Activated T-helper 9 cell treated with anti-CD3 and anti-CD28 coated beads, Interleukin-2, amount 50 U/mL, for 16 hours (primary cell): ENCODE results near the gene DGUOK.
"Not testable (repeated sequence)": the region's sequence is repeated elsewhere in the genome, so short reads cannot be mapped to it uniquely, and the experiment has no call there.

Experiments used
- DNase-seq: peaks from one replicate; pipeline ENCODE4 v3.0.0-alpha.2; 2020; ENCODE audit warnings: low read depth

The DGUOK gene

DNA sequence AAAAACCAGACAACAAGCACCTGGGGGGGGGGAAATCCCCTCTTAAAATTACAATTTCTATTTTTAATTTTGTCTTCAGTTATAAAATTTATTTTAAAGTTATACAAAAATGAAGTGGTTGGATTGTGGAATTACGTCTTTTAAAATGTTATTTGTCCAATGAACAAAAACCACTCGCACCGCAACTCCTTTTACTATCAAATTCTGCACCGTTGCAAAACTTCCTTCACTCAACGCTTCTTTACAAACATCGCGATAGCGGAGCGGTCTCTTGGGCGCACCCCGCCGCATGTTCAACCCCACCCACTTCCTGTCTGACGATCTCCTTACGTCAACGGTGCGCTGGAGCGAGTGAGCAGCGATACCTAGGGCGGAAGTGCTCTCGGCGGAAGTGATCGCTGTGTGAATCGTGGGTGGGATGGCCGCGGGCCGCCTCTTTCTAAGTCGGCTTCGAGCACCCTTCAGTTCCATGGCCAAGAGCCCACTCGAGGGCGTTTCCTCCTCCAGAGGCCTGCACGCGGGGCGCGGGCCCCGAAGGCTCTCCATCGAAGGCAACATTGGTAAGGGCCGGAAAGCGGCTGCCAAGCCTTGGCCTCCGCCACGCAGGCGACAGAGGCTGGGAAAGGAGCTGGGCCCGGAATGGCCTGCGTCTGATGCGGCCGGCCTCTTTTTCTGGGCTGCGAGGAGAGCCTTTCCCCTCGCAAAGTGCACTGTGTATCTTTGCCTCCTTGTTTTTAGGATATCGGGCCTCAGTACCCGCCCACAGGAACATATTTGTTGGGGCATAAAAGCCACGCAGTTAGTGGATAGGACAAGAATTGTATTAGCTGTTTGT, at the start of gene DGUOK:
Gene DGUOK (plus strand): TSS at position 388 of the 835 bp plus-strand sequence. CDS start 31 bp downstream, at position 419.
- DNase-seq: peak; percentile 93

GRCh38 chr2:73877071-73877802, 49.4 kb upstream of the DGUOK start:
- no peak for DNase-seq

DNA sequence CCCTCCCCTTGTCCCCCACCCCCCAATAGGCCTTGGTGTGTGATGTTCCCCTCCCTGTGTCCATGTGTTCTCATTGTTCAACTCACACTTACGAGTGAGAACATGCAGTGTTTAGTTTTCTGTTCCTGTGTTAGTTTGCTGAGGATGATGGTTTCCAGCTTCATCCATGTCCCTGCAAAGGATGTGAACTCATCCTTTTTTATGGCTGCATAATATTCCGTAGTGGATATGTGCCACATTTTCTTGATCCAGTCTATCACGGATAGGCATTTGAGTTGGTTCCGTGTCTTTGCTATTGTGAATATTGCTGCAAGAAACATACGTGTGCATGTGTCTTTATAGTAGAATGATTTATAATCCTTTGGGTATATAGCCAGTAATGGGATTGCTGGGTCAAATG, 48.7 kb upstream of the DGUOK start:
- DNase-seq: not testable (repeated sequence)

- DNase-seq: no peak
These were observed 41.3 kb upstream of the DGUOK start for GRCh38 chr2:73885406-73885805.

- no peak for DNase-seq
These were observed 40.3 kb upstream of the DGUOK start for GRCh38 chr2:73886357-73886756.

DNA sequence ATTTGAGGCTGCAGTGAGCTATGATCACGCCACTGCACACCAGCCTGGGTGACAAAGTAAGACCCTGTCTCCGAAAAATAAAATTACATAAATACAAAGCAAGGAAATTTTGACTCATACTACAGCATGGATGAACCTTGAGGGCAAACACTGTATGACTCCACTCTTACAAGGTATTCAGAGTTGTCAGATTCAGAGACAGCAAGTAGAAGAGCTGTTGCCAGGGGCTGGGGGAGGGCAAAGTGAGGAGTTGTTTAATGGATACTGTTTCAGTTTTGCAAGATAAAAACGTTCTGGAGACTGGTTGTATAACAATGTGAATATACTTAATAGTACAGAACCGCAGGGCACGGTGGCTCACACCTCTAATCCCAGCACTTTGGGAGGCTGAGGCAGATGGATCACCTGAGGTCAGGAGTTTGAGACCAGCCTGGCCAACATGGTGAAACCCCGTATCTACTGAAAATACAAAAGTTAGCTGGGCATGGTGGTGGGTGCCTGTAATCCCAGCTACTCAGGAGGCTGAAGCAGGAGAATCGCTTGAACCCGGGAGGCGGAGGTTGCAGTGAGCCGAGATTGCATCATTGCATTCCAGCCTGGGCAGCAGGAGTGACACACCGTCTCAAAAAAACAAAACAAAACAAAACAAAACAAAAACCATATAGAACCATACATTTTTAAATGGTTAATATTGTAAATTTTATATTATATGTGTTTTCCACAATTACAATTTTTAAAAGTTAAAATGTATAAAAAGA, 38.9 kb upstream of the DGUOK start:
- DNase-seq: not testable (repeated sequence)

DNA sequence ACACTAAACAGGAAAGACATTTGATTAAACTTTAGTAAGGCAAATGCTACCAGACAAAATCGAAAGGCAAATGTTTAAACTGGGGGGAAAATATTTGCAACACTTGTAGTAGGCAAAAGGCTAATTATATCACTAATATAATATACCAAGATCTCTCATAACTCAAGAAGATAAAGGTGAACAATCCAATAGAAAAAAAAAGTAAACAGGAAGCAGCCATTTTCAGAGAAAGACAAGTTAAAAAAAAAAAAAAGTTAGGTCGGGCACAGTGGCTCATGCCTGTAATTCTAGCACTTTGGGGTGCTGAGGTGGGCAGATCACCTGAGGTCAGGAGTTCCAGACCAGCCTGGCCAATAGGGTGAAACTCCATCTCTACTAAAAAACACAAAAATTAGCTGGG, 38.3 kb upstream of the DGUOK start:
- DNase-seq: no peak

DNA sequence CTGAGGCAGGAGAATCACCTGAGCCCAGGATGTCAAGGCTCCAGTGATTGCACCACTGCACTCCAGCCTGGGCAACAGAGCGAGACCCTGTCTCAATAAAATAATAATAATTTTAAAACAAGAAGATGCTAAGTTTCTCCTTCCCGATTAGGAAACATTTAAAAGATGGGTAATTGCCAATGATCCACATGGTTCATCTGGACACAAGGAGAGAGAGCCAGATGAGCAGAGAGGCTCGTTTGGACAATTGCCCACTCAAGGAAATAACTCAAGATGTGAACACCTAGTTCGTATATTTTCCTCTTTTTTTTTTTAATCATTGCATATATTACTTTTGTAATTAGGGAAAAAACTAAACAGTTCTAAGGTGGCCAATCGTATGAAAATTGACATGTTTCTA, 37.5 kb upstream of the DGUOK start:
- DNase-seq: no peak

DNA sequence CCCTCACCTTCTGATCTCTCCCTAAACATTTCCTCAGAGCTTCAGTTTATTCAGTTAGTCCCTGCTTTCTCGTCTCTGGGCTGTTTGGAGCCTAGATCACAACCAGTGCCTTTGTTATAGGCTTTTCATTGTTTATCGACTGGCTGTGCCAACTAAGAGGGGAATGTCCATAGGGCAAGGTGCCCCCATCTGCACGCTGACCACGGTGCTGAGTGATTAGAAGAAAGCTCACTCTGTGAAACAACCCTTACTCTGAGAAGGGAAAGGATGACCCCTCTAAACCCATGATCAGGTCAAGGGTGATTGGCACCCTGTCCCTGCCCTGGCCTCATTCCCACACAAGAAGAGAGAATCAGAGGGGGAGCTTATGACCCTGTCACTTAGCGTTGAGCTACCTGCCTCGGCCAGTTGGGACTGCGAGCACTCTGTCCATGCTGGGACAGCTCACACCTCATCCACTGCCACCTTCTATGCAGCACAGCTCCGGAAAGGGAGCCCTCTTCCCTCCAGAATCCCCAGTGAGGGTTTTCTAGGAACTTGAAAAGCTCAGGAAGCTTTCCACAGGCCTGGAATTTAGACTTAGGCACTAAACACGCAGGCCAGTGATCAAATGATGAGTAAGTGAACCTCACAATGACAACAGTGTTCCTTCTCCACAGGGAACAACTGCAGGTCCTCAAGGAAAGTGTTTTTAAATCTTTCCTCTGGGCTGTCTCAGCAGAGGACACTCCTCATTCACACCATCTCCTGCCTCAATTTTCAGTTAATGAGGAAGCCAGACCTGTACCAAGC, 36.2 kb upstream of the DGUOK start:
- no peak for DNase-seq

DNA sequence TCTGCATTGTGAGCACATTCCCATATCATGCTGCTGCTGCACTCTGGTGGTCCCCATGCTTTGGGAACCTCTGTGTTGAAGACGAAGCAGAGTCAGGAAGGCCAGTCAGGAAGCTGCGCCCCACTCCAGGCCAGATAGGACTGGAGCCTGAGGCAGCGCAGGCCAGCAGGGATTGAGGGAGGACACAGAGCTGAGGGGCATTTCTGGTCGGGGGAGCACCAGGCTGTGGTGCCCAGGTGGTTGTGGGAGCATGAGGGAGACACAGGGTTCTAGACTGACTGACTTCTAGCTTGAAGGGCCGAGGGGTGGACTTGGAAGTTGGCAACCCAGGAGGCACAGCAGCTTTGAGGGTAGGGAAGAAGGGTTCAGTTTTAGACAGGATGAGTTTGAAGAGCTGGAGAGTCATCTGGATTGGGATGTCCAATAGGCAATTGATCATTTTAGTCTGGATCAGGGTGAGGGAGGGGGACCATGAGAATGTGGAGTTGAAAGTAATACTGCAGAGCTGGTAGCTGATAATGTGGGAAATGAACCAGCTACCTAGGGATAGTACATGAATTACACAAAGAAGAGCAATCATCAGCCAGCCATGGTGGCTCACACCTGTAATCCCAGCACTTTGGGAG, 35.3 kb upstream of the DGUOK start:
- DNase-seq: no peak

DNA sequence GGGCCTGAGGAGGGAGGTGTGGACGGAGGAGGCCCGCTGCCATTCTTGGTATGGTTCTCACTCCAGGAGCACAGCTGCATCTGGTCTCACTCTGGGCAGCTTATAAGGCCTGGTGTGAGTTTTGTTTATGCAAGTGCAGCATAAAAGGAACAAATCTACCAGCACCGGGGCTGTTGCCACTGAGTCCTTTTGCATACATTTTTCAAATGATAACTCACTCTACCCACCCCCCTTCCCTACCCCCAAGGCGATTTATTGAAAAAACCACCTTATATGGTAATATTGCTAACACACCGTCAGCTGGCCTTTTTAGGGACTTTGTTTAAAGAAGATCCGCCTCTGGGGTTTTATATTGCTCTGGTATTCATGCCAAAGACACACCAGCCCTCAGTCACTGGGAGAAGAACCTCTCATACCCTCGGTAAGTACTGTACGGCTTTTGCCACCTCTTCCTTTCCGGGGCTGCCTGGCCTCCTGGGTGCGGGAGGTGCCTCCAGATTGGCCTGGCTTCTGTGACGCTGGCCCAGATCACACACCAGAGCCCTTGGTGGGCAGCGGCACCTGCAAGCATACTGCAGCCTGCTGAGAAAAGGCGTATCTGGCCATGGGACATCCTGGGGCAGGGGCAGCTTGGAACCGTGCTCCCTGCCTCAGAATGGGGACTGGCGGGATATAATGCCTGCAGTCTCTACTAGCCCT, 33.9 kb upstream of the DGUOK start, which contains the start of gene ACTG2:
Gene ACTG2 (plus strand): TSS at position 378 of the 699 bp plus-strand sequence. CDS start 8,304 bp downstream, outside the sequence.
- DNase-seq: no peak

GRCh38 chr2:73893764-73894474, 32.8 kb upstream of the DGUOK start:
- DNase-seq: no peak

DNA sequence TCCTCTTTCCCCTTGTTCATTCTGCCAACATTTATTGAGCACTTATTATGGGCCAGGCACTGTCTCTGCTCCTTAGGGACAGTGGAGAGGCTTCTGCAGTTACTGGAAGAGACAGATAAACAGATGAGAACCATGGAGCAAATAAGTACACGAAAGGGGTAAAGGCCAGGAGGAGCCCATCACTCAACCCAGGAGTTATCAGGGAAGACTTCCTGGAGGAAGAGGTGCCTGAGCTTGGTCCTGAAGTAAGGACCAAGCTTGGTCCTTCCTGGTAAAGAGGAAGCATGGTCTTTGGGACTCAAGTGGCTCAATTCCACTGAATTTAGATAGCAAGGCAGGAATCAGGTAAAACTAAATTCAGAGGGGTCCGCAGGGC, 32.2 kb upstream of the DGUOK start:
- no peak for DNase-seq

DNA sequence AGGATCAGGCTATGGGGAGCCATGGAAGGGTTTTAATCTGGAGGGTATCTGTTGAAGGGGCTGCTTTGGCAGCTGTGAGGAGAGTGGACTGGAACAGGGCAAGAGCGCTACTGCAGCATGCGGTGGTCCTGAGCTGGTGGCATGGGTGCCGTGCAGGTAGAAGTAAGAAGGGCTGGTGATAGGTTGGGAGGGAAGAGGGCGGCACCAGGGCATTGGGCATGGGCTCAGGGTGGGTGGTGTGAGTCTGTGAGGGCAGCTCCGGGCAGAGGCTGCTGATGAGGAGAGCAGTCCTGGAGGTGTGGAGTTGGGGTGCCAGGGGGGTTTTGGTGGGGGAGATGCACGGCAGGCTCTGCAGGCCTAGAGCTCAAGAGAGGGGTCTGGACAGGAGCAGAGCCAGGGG, 31.8 kb upstream of the DGUOK start:
- DNase-seq: no peak

GRCh38 chr2:73895473-73895872, 31.2 kb upstream of the DGUOK start:
- no peak for DNase-seq

- no peak for DNase-seq
These were observed 30.1 kb upstream of the DGUOK start for GRCh38 chr2:73896362-73897239.

DNA sequence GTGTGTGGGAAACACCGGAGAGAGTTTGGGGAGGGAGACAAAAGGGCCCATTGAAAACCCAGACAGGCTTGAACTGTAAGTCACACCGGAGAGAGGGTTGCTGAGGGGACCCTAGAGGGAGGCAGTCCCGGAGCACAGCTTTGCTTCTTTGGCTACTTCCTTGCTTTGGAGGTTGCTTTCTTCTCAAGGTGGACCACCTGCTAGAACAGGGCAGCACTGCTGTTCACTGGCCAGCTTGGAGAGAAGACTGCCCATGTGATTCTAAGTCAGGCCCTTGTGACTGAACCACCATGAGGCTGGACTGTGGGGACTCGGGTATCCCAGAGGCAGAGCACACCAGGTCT, 29.5 kb upstream of the DGUOK start:
- DNase-seq: no peak

DNA sequence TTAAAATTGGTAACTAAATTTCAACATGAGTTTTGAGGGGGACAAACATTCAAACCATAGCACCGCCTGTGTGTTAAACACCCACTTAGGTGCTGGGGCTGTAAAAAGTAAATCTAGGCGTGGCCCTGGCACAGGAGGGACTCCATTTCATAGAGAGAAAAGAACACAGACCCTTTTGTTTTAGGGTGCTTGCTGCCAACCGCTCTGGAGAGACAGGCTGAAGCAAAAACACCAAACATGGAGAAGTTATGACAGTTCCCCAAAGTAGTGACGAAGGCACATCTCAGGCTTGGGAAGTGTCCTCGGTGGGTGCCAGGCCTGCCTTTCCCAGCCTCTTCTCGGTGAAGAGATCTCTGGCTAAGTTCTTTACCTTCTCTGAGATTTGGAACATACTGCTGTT, 28.7 kb upstream of the DGUOK start:
- no peak for DNase-seq

- DNase-seq: no peak
These were observed 26.8 kb upstream of the DGUOK start for GRCh38 chr2:73899801-73900336.
